K562 treated with DMSO at 1 percent for 12 hours (cell line): ENCODE data around the gene MUSTN1. TPM values are rescaled to one million over a fixed set of nuclear protein-coding genes. Genes with fewer than 3 reads are reported as not detected.

ENCODE experiments used
- total RNA-seq: library from RNA; unstranded; fragments of 300-600 nt; gene quantifications from 2 replicates; pipeline ENCODE4 v1.2.3, GENCODE V29; 2022; ENCODE audit not compliant: insufficient read depth

The MUSTN1 gene
- 4.0 and 8.0 TPM in 2 replicates for total RNA-seq

DNA sequence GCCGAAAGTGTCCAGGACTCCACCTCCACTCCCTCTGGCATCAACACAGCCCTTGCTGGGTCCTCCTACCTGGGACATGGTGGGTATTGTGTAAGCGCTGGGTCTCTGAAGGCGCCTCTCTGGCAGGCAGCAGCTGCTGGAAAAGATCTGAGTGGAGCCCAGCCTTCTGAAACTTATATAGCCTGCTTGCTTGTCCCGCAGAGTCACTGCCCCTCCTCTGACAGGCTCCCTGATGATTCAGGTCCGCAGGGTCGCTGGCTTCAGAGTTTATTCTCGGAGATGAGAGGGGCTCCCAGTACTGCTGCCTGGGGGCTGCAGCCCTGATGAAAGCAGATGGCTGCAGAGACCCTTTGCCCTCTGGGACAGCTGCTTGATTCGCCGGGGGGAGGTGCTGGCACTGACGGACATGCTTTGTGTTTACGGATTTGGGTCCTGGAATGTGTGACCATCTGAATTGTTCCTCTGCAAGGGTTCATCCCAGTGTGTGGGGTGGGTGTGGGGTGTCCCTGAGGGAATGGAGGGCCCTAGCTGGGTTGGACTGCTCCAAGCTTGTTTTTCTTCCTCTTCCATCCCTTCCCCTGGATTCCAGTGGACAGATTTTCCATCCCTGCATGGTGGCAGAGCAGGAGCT is at the start of gene MUSTN1:
Gene MUSTN1, minus strand, starts transcription at position 149 of the 631 bp plus-strand sequence. Its CDS starts 71 bp downstream, at position 78.

GRCh38 chr3:52830535-52831258 is 4.1 kb downstream of the MUSTN1 start, which contains the start of gene ITIH4:
Gene ITIH4 (minus strand): TSS chr3:52830672. CDS start chr3:52830642, 30 bp downstream.

DNA sequence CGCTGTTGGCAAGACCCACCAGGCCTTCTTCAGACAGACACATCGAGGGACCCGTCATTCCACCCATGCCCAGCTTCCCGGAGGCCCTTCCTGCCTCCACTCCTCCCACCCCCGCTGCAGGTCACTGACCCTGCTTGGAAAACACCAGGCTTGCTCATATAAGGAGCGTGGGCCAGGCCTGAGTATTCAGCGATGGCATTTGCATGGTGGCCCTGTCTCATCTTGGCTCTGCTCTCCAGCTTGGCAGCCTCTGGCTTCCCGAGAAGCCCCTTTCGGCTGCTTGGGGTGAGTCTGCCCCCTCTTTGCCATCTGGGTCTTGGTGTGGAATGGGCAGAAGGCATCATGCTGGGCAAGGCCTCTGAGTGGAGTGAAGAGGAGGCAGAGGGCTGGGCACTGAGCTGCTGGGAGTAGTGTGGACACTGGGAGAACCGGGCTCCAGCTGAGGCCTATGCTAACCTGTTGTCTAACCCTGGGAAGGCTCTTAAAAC is 40.2 kb downstream of the MUSTN1 start, which contains the start of gene ITIH3:
Gene ITIH3, plus strand, starts transcription at position 185 of the 488 bp plus-strand sequence. Its CDS starts 8 bp downstream, at position 193.

Other genes with a start within 250 kb of the MUSTN1 start
- gene PBRM1, start 149.1 kb downstream of the MUSTN1 start, total RNA-seq = 2.4 and 21.5 TPM in 2 replicates
- gene GNL3, start 149.0 kb downstream of the MUSTN1 start, total RNA-seq = 27.8 and 46.8 TPM in 2 replicates
- 26.1 and 35.6 TPM in 2 replicates for gene GLT8D1, start 129.2 kb downstream of the MUSTN1 start, total RNA-seq
- gene SPCS1, start 128.9 kb downstream of the MUSTN1 start, total RNA-seq = 62.2 and 95.9 TPM in 2 replicates
- gene NEK4, start 64.1 kb downstream of the MUSTN1 start, total RNA-seq = 8.1 and 18.0 TPM in 2 replicates
- not detected in 2 replicates for gene ITIH1, start 57.4 kb downstream of the MUSTN1 start, total RNA-seq
- not detected in 2 replicates for gene ITIH3, start 40.2 kb downstream of the MUSTN1 start, total RNA-seq
- 0.91 and 6.1 TPM in 2 replicates for gene ITIH4, start 4.3 kb downstream of the MUSTN1 start, total RNA-seq
- 5.3 and 22.5 TPM in 2 replicates for gene STIMATE, start 62.5 kb upstream of the MUSTN1 start, total RNA-seq
- 0.77 and 6.5 TPM in 2 replicates for gene SFMBT1, start 211.1 kb upstream of the MUSTN1 start, total RNA-seq